Liver (tissue), 9 donors: ENCODE measurements around the gene IL1RAPL2. TPM values are rescaled to one million over a fixed set of nuclear protein-coding genes. Genes with fewer than 3 reads are reported as not detected.

Experiments
- DNase-seq: peaks from one replicate; pipeline ENCODE4 v3.0.0-alpha.2; 2017; ENCODE audit warnings: low spot score
- H3K27ac ChIP-seq, 2 donors: one replicate each; pipeline ENCODE4 v1.7.0; 2013; ENCODE audit warnings: inconsistent platforms in 2 of 2, low read length in 2 of 2, control low read depth in 1 of 2, low read depth in 1 of 2, mild to moderate bottlenecking in 1 of 2
- H3K27me3 ChIP-seq, 4 donors: one replicate each; pipeline versions ENCODE4 v1.6.1 to v1.7.0; 2013; ENCODE audit warnings: low read length in 3 of 4, inconsistent platforms in 1 of 4, mild to moderate bottlenecking in 1 of 4, moderate library complexity in 1 of 4; ENCODE audit not compliant: control insufficient read depth in 4 of 4, insufficient read depth in 4 of 4
- H3K36me3 ChIP-seq, 4 donors: one replicate each; pipeline versions ENCODE4 v1.6.1 to v1.7.0; 2013; ENCODE audit warnings: low read length in 3 of 4, mild to moderate bottlenecking in 3 of 4, low read depth in 1 of 4, moderate library complexity in 1 of 4; ENCODE audit not compliant: control insufficient read depth in 4 of 4, insufficient read depth in 3 of 4
- H3K4me1 ChIP-seq, 4 donors: one replicate each; pipeline versions ENCODE4 v1.6.1 to v1.7.0; 2013; ENCODE audit warnings: low read length in 3 of 4, mild to moderate bottlenecking in 3 of 4, moderate library complexity in 1 of 4; ENCODE audit not compliant: control insufficient read depth in 4 of 4, insufficient read depth in 4 of 4
- H3K4me3 ChIP-seq, 3 donors: one replicate each; pipeline versions ENCODE4 v1.6.1 to v1.7.0; 2013; ENCODE audit warnings: low read length in 3 of 3, control low read depth in 1 of 3, low read depth in 1 of 3, mild to moderate bottlenecking in 1 of 3
- H3K9ac ChIP-seq, 2 donors: one replicate each; pipeline ENCODE4 v1.7.0; 2013; ENCODE audit warnings: low read length in 2 of 2, mild to moderate bottlenecking in 2 of 2, moderate library complexity in 2 of 2, control low read depth in 1 of 2, low read depth in 1 of 2
- H3K9me3 ChIP-seq, 4 donors: one replicate each; pipeline versions ENCODE4 v1.6.1 to v1.7.0; 2013; ENCODE audit warnings: low read length in 3 of 4; ENCODE audit not compliant: control insufficient read depth in 4 of 4
- ATF3 ChIP-seq: IDR thresholded peaks from 2 replicates; pipeline ENCODE4 v1.6.1; 2016; ENCODE audit warnings: antibody characterized with exemption
- CTCF ChIP-seq: fragments of 150-350 bp; IDR thresholded peaks from 2 replicates; pipeline ENCODE4 v1.5.1; 2017; ENCODE audit warnings: improper control_type of control experiment, low read depth, low read length; ENCODE audit not compliant: missing input control
- EGR1 ChIP-seq, 2 donors: IDR thresholded peaks; 2 replicates each; pipeline ENCODE4 v1.6.1; 2016 to 2018; ENCODE audit warnings: antibody characterized with exemption in 2 of 2, low read depth in 2 of 2
- FOXA1 ChIP-seq: IDR thresholded peaks from 2 replicates; pipeline ENCODE4 v1.6.1; 2016; ENCODE audit warnings: antibody characterized with exemption
- FOXA2 ChIP-seq: IDR thresholded peaks from 2 replicates; pipeline ENCODE4 v1.6.1; 2016; ENCODE audit warnings: antibody characterized with exemption
- GABPA ChIP-seq, 2 donors: IDR thresholded peaks in 1 of 2; conservative IDR thresholded peaks in 1 of 2; 2 replicates each; pipeline ENCODE4 v1.6.1; 2016; ENCODE audit warnings: antibody characterized with exemption in 2 of 2, mild to moderate bottlenecking in 1 of 2, moderate library complexity in 1 of 2
- HNF4A ChIP-seq, 2 donors: conservative IDR thresholded peaks; 2 replicates each; pipeline ENCODE4 v1.6.1; 2016; ENCODE audit warnings: antibody characterized with exemption in 2 of 2, mild to moderate bottlenecking in 2 of 2
- HNF4G ChIP-seq: IDR thresholded peaks from 2 replicates; pipeline ENCODE4 v1.6.1; 2016; ENCODE audit warnings: antibody characterized with exemption
- JUND ChIP-seq, 2 donors: IDR thresholded peaks; 2 replicates each; pipeline ENCODE4 v1.6.1; 2016; ENCODE audit warnings: antibody characterized with exemption in 2 of 2
- MAX ChIP-seq: IDR thresholded peaks from 2 replicates; pipeline ENCODE4 v1.6.1; 2016; ENCODE audit warnings: antibody characterized with exemption
- NR2F2 ChIP-seq: IDR thresholded peaks from 2 replicates; pipeline ENCODE4 v1.6.1; 2016; ENCODE audit warnings: antibody characterized with exemption
- RAD21 ChIP-seq, 2 donors: IDR thresholded peaks; 2 replicates each; pipeline ENCODE4 v1.6.1; 2016; ENCODE audit warnings: antibody characterized with exemption in 2 of 2, mild to moderate bottlenecking in 2 of 2
- REST ChIP-seq: IDR thresholded peaks from 2 replicates; pipeline ENCODE4 v1.6.1; 2016; ENCODE audit warnings: antibody characterized with exemption, mild to moderate bottlenecking
- RXRA ChIP-seq, 2 donors: IDR thresholded peaks; 2 replicates each; pipeline ENCODE4 v1.6.1; 2017 to 2018; ENCODE audit warnings: antibody characterized with exemption in 2 of 2, mild to moderate bottlenecking in 1 of 2
- SP1 ChIP-seq: IDR thresholded peaks from 2 replicates; pipeline ENCODE4 v1.6.1; 2018; ENCODE audit warnings: antibody characterized with exemption, mild to moderate bottlenecking
- TAF1 ChIP-seq: conservative IDR thresholded peaks from 2 replicates; pipeline ENCODE4 v1.6.1; 2016; ENCODE audit warnings: antibody characterized with exemption, mild to moderate bottlenecking
- YY1 ChIP-seq: IDR thresholded peaks from 2 replicates; pipeline ENCODE4 v1.6.1; 2016; ENCODE audit warnings: antibody characterized with exemption, mild to moderate bottlenecking
- ZBTB33 ChIP-seq: IDR thresholded peaks from 2 replicates; pipeline ENCODE4 v1.6.1; 2016; ENCODE audit warnings: antibody characterized with exemption
- WGBS: extraction: QIAGEN DNeasy Blood & Tissue Kit; methylation state at CpG from one replicate; pipeline ENCODE4 v1.1.7; 2013; 5-methylcytosine and 5-hydroxymethylcytosine counted together
- polyA plus RNA-seq, 2 donors: library from polyadenylated mRNA; stranded (reverse) in 1 of 2; unstranded in 1 of 2; fragments of 200-250 nt in 1 of 2; fragments of >200 nt in 1 of 2; fragmentation: Nextera tagmentation in 1 of 2; extraction: Ambion mirVana in 1 of 2; gene quantifications; one replicate each; pipeline versions ENCODE4 v1.2.1 to v1.2.3, GENCODE V29; 2013 to 2015
- total RNA-seq, 2 donors: library from RNA; depleted of rRNA; stranded (reverse); fragments of >200 nt; gene quantifications; one replicate each; pipeline ENCODE4 v1.2.3, GENCODE V29; 2014
- donor health status: healthy.
- donor health status: healthy.
- donor health status: healthy.
- donor health status: healthy.
- donor health status: healthy.

IL1RAPL2 gene
- total and polyA plus RNA-seq, 4 donors = 0.20 to 1.6 (median 0.91) TPM

GRCh38 chrX:104877504-104877903 is 311.5 kb downstream of the IL1RAPL2 start:
- no peak overlapping the region for H3K4me3 ChIP-seq
- H3K9me3 ChIP-seq = no peaks in the 10 kb centered on the region
- H3K27ac ChIP-seq = no peak overlapping the region
- TF ChIP-seq GABPA (IDR thresholded peaks at IDR 0.05 in 1 of 2, conservative IDR thresholded peaks at IDR 0.05 in 1 of 2) (no peak), HNF4G (no peak), NR2F2 (no peak), YY1 (no peak), ATF3 (no peak), TAF1 (no peak), RAD21 (IDR thresholded peaks at IDR 0.05) (no peak), HNF4A (conservative IDR thresholded peaks at IDR 0.05) (no peak), JUND (IDR thresholded peaks at IDR 0.05) (no peak), MAX (no peak), SP1 (no peak), FOXA2 (no peak), ZBTB33 (no peak), REST (no peak), CTCF (no peak), RXRA (IDR thresholded peaks at IDR 0.05) (no peak)
- WGBS = 93% methylated on average over 1 of the region's 1 CpG
- H3K9ac ChIP-seq = no peak overlapping the region
- no peak for DNase-seq
- H3K36me3 ChIP-seq = no peaks in the 10 kb centered on the region
- H3K4me1 ChIP-seq = no peaks in the 10 kb centered on the region
- H3K27me3 ChIP-seq = no peaks in the 10 kb centered on the region

- no peak for DNase-seq
- no peak overlapping the region for H3K27ac ChIP-seq
- H3K27me3 ChIP-seq = no peaks in the 10 kb centered on the region
- H3K9me3 ChIP-seq = no peaks in the 10 kb centered on the region
- no peak overlapping the region for H3K9ac ChIP-seq
- 29% methylated on average over 4 of the region's 4 CpGs for WGBS
- no peaks in the 10 kb centered on the region for H3K36me3 ChIP-seq
- no peaks in the 10 kb centered on the region for H3K4me1 ChIP-seq
- H3K4me3 ChIP-seq = no peak overlapping the region
- TF ChIP-seq NR2F2 (peak; percentile 52), YY1 (no peak), RXRA (IDR thresholded peaks at IDR 0.05) (peak; percentile 57 to 73), RAD21 (IDR thresholded peaks at IDR 0.05) (peak in 1 of 2 donors; percentile 6), ZBTB33 (no peak), TAF1 (no peak), JUND (IDR thresholded peaks at IDR 0.05) (no peak), CTCF (no peak), HNF4G (no peak), ATF3 (no peak), FOXA2 (no peak), EGR1 (IDR thresholded peaks at IDR 0.05; ENCODE audit: low read depth in 2 of 2) (peak in 1 of 2 donors; percentile 23), SP1 (peak; percentile 62), HNF4A (conservative IDR thresholded peaks at IDR 0.05) (peak; percentile 62 to 64), GABPA (IDR thresholded peaks at IDR 0.05 in 1 of 2, conservative IDR thresholded peaks at IDR 0.05 in 1 of 2) (no peak), FOXA1 (no peak)
Observed at GRCh38 chrX:104902070-104902469, 336.1 kb downstream of the IL1RAPL2 start.
